Stimulated activated CD4-positive, alpha-beta T cell treated with anti-CD3 and anti-CD28 coated beads, Interleukin-15, amount 100 ng/mL, for 1 hour (primary cell): ENCODE measurements around the gene HOXA4.

ENCODE experiments used
- DNase-seq, 2 donors: peaks; one replicate each; pipeline ENCODE4 v3.0.0-alpha.2; 2020; ENCODE audit warnings: low read depth in 1 of 2, low spot score in 1 of 2

The HOXA4 gene

DNA sequence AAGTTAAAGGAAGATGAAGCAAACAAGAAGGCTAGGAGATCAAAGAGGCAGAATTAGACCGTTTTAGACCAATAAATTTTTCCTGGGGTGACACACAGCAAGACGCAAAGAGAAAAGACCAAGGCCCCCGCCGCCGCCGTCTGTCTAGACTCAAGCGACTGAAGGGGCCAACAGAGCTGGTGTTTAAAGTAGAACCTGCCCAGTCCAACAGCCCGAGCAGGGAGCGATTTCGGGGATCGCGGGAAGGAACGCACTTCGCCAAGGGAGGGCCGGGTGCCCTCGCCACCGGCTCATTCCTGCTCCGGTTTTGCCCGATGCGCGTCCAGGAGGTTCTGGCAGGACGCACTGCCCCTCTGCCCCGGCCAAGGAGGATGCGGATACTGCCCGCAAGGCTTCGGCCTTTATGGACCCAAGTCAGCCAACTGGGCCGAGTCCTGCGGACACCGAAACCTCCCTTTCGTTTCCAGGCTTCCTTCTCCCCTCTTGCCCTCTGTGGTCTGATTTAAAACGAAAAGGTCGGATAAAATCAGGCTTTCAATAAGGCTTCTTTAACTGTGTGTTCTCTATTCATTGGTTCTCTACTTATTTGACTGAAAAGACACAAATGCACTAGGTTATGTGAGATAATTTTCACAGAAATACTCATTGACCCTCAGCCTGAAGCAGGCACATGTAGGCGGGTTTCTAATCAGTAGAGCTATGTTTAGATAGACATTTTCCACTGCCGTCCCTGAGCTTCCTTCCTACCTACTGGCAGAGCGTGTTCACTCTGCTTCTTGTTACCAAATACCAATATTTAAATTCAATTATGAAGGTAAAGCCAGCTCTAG lies 28.1 kb upstream of the HOXA4 start:
- DNase-seq: no peak

DNA sequence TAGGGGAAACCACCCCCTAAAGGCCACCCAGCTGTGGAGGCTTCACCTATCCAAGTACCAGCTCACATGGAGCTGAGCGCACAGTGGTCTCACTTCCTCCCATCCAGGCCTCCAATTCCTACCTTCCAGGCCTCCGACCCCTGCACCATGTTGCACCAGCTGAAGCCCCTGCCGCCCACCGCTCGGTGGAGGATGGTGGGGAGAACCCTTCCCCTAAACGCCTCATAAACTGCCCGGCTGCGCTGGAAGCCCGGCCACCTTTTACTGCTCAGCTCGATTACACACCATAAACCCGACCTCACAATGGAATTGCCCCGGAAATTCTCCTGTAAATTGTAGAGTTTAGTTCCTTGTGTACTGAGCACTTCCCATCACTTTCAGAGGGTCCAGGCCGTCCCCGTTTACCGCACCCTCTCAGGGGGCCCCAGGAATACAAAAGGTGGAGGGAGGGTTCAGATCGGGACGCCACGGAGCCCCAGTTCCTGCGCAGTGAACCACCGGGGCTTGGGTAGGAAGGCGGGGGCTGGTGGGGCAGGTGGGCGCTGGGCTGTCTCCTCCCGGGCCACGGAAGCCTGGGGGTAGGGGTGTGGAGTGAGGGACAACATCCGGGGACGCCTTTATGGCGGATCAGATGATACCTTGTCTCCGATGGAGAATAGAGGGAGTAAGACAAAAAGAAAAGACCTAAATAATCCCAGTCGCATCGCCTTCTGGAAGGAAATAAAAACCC lies 27.3 kb upstream of the HOXA4 start:
- DNase-seq: no peak

DNA sequence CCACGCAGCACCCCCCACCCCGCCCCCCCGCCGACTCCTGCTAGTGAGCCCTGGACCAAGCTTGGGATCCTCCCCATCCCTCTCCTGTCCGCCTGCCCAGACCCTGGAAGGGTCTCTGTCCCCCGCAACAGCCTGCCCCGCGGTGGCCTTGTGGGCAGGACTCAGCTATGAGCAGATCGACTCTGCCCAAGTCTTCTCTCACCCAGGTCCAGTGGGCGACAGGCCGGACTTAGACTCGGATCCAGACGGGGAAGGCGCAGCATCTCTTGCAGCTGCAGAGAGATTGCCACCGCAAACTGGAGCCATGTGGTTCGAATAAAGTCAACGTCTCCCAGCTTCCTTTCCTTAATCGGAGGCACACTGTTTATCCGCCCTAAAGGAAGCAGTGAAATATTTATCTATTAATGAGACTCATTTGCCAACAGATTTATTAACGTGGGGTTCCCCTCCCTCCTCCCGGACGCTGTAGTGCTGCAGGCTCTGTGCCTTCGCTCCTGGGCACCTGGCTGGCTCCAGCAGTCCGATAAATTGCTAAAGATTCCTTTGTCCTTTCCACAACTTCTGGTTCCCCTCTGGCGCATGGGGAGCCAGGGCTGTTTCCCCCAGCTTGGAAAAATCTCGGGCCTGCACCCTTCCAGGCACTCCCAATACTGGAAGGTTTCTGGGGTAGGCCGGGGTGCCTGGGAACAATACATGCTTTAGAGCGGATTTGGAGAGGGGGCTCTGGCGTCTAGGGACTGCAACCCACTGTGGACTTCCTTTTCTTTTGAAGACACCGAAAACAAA lies 26.6 kb upstream of the HOXA4 start:
- DNase-seq: no peak

DNA sequence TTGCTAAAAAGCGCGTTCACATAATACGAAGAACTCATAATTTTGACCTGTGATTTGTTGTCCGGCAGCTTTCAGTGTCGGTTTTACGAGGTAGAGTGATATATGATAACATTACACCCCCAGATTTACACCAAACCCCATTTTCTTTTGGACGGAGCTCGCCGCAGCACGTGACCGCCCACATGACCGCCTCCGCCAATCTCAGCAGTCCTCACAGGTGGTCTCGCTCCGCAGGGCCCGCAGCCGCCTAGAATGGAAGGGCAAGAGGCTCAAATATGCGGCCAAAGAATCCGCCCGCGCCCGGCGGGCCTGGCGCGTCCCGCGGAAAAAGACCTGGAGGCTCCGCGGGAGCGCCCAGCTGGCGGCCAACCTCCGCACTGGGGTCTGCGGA lies 25.9 kb upstream of the HOXA4 start, which contains the start of gene HOXA7:
TSS of gene HOXA7 (minus strand) at position 168 of the 391 bp plus-strand sequence. CDS start at position 38, 130 bp downstream.
- DNase-seq: no peak

DNA sequence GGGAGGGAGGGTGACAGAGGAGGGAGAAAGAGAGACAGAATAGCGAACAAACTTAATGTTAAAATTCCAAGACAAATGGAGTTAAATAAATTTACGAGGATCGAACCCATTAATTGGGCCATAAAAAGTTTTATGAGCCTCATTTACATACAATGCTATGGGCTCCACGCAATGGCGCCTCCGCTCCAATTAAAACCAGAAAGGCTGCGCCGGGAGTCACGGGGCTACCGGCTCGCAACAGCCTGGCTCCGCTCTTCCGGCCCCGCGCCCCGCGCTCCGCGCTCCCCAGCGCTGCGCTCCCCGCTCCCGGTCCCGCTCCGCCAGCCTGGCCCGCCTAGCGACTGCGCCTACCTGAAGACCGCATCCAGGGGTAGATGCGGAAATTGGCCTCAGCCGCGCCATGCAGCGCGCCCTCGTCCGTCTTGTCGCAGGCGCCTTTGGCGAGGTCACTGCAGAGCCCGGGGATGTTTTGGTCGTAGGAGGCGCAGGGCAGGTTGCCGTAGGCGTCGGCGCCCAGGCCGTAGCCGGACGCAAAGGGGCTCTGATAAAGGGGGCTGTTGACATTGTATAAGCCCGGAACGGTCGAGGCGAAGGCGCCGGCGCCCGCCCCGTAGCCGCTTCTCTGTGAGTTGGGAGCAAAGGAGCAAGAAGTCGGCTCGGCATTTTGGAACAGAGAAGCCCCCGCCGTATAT lies 25.4 kb upstream of the HOXA4 start:
- no peak for DNase-seq

DNA sequence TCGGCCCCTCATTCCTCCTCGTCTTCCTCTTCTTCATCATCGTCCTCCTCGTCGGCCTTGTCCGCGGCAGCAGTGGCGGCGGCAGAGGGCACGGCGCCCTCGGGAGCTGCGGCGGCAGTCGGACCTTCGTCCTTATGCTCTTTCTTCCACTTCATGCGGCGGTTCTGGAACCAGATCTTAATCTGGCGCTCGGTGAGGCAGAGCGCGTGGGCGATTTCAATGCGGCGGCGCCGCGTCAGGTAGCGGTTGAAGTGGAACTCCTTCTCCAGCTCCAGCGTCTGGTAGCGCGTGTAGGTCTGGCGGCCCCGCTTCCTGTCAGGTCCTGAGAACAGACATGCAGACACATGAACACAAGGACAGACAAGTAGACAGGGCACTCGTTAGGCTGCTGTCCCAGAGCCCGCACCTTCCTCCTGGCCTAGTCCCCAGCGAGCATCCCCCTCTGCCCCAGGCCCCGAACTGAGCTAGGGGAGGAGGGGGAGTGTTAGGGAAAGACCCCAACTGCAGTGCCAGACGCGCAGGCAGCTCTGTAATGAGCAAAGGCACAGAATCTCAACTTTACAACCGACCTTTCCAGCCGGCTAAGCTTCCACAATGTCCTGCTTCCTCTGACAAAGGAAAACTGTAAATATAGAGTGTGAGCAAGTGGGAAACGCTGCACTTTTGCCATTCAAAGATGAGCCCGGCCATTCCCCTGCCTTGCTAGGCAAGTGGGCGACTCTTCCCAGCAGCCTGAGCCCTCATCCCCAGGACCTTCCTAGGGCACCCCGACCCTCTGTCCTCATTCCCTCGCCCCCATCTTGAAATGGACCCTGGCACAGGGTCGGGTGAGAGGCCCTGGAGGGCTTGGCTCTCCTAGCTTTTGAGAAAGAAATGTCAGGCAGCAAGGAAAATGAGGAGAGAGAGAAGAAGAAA lies 24.6 kb upstream of the HOXA4 start:
- DNase-seq: no peak

DNA sequence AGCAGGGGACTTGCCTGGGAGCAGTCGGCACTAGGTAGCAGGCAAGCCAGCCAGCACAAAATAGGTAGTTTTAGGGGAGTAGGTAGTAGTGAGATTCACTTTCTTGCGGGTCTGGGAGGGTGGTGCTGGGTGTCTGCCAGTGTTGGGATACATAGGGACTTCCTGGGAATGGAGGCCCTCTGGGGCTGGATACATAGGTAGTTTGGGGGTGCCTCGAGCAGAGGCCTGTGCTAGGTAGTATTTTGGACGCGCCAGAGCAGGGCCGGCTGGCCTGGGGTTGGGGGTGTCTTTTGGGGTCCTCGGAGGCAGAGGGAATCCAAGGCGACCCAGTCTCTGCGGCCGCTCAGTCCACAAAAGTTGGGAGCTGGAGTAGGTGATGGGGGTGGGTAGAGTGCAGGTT lies 23.8 kb upstream of the HOXA4 start:
- no peak for DNase-seq

DNA sequence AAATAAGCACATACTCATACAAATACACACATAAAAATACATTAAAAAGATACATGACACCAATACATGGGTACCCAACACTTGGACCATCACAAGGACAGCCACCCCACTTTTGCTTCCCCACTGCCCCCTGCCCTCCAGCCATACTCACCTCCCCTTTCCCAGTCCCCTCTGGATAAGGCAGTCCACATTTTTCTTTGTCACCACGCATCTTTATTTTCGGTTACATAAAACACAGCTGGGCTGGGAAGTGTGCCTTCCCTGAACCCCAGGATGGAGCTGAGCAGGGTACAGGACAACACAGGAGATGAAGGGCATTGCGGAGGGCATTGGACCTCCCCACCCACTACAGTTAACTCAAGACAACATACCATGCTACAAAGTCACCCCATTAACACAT lies 23.0 kb upstream of the HOXA4 start:
- DNase-seq: no peak

DNA sequence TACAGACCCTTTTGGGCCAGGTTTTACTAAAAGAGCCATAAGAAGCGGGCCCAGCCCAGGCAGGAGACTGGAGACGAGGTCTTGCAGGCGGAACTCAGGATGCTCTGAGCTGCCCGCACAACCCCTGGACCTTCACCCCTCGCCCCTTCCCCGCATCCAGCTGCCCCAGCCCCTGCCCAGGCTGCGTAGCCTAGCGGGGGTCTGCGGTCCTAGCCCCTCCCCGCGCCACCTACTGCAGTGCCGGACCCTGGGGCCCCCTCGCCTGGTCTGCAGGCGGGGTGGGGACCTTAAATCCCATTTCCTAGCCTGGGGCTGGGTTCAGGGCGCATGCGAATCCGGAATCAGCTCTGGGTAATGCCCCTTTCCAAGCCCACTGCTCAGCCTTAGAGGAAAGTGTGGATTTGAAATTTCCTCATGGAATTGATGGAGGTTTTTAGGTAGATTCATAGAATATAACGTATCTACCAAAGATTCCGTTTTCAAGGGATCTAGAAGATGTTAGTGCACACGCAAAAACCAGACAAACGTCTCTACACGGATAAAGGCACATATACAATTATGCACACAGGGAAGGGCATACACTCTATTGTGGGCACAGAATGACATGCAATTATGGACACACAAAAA lies 22.4 kb upstream of the HOXA4 start:
- DNase-seq: no peak

DNA sequence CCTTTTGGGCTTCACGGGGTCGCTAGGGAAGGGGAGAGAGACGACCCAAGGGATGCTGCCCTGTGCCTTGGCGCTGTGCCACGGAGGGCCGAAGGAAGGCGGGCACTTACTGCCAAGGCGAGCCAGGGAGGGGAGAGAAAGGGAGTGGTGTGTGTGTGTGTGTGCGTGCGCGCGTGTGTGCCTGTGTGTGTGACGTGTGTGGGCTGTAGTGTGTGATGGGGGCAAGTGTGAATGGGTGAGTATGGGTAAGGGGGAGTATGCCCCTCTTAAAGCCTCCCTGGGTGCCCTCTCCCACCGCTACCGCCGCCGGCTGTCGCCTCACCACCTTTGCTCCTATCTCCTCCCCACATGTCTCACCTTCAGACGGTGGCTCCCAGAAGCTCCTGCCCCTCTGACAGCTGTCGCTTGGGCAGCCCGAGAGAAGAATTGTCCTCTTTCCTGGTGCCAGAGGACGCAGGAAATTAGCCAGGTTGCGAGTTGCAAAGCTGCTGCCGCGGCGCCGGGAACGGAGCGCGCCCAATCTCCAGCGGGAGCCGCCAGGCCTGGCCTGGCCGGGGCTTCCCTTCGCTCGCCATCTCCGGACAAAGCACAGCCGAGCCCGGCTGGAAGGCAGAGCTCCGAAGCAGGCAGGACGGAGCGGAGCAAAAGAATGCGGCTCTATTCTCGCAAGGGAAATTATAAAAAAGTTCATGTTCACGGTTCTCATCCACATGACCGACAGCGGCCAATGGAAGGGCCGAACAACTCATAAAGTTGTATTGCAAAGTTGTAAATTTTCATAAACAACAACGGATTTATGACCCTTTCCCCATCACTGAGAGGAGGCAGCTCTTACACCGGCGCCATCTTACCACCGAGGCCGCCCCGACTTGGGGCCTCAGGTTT lies 21.6 kb upstream of the HOXA4 start, which contains the start of gene HOXA3:
TSS of gene HOXA3 (minus strand) at position 653 of the 885 bp plus-strand sequence. CDS start 41,943 bp downstream, outside the sequence.
- no peak for DNase-seq

DNA sequence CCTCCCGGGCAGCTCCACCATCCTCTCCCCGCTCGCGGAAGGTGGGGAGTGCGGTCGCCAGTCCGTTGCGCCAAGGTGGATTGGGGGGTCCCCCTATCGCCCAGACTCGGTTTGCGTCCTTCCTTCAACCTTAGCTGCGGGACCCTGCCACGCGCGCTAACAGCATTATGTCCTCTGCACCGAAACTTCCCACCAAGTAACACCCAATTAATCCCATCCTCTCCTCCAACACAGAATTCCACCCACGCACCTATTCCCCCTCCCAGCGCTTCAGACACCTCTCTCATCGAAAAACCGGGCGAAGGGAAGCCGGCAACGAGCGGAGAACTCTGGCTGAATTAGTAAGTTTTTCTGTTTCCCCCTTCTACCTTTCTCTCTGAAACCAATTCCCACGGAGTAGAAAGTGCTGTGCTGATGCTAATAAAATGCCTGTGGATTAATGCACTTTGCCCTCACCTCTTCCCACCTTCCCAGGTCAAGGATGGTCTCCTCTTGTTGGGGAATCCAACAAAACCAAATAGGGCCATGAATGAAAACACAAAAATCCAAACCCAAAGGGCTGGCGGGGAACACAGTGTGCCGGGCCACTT lies 20.9 kb upstream of the HOXA4 start:
- no peak for DNase-seq

DNA sequence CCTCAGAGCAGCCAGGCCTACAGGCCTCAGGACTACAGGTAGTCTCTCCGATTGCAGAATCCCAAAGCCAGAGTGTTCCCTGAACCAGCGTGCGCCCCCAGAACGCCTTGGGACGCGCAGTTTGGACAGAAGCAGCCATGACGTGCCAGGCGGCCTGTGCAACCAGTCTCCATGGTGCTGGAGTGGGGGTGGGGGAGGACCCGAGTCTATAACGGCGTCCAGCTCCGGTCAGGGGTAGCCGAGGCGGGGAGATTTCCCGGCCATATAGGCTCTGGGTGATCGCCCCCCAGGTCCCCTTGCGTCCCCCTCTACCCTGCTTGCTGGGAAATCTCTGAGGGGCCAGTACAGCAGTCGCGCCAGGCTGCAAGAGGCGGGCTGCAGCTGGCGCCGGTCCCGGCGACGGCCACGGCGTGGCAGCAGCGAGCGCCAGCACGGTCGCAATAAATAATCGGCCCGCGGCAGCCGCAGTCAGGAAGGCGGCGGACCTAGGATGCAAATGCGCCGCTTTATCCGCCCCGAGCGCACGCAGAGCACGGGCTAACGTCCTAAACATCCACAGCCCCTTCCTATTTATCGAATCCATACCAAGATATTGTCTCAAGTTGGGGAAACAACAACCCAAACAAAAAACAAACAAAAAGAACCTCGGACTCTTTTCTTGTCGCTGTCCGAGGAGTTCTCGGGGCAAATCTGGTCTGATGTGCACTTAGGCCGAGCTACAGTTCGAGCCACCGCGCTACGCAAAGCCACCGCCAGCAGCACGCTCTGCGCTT lies 20.2 kb upstream of the HOXA4 start:
- peak; percentile 39 to 60 for DNase-seq

DNA sequence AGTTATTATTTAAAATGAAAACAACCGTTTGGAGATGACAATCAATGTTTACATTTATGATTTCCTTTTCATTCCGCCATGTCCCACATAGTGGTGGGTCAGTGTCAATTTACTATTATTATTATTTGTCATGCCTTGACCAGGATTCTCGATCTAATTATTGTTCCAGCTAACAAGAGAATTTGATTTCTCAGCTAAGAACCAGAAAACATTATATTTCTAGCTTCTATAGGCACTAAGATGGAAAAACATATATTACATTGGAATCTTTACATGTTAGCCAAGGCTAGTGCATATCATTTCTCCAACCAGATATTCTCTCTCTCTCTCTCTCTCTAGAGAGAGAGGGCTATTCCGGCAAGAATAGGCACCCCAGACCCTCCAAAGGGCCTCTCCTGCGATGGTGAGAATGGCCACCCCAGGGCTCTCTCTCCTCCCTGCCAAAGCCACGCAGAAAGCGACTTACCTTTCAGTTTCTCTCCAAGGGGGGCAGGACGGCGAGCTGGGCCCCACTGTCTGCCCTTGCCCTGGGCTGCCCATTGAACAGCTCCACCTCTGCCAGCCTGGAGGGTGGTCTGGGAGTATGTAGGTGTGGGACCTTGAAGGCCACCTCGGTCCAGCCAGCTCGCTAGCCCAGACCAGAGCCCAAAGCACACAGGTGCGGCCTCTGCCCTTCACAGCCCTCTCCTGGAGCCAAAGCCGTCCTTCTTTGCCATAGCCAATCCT lies 19.4 kb upstream of the HOXA4 start:
- no peak for DNase-seq

DNA sequence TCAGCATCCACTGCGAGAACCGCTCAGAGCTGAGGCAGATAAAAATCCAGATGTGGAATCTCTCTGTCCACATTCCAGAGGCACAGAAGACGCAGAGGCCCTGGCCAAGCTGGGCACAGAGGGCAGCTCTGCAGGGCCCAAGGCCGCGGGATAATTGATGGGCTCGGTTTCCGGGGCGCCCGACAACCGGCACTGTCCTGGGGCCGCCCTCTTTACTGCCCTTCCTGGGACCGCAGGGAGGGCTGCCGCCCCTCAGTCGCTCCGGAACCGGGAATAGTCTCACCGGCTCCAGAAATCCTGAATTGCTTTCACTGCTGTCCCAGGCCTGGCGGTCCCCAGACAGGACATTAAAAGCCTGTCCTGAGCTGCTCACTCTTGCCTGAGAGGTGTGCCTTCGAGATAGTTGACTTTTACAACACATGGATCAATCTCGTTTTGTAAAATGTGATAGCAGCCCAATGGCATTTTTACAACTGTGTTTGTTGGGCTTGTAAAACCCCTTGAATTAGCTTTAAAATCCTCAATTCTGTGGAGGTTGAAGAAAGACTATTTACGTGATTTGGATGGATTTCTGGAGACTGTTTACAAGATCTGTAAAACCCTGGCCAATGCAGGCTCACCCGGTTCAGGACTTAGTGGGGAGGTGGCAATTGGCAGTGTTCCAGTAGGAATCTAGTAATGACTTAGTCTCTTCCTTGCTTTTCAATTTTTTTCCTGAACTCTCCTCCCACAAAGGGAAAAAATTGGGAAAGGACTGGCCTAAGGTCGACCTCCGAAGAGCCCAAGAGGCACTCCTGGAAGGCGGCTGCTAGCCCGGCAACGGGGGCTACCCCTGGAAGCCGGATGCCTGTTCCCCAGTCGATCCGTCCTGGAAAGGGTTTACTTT lies 18.4 kb upstream of the HOXA4 start:
- no peak for DNase-seq

DNA sequence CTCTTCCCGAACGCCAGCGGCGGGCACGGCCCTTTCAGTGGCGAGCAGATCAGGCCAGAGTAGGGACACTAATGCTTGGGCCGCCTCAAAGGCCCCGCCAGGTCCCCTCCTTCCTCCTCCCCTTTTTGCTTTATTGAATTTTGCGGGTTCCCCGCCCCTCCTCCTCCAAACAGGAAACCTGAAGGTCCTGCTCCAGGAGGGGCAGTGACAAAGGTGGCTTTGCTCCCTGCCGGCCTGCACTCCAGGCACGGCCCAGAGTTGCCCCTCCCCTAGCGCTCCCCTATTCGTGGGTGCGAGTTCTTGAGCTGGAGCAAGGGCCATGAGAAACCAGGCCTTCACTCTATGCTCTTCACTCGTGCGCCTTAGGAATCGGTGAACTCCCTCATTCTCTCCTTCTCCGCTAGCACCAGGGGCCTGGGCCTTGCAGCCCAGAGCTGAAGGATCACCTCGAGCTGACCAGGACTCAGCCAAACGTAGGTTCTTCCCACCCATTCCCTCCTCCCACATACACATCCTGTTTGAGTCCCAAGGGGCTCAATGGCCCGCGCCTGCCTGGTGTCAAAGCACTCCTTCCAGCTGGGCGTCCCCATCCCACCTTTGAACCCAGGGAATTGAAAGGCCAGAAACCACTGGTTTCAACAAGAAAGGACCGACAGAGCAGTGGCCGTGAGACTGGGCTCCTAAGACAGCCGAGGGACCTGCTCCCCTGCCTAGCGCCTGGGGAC lies 17.6 kb upstream of the HOXA4 start:
- no peak for DNase-seq
